GM19351 (cell line): ENCODE measurements around the gene PPIL4.
"Not testable (repeated sequence)": the region's sequence is repeated elsewhere in the genome, so short reads cannot be mapped to it uniquely, and the experiment has no call there.

Experiments
- ATAC-seq: cut with Tn5 transposase; IDR thresholded peaks from one replicate; pipeline ENCODE4 v1.9.1; 2021; ENCODE audit warnings: mild to moderate bottlenecking, moderate library complexity; ENCODE audit not compliant: unreplicated experiment

PPIL4 gene

DNA sequence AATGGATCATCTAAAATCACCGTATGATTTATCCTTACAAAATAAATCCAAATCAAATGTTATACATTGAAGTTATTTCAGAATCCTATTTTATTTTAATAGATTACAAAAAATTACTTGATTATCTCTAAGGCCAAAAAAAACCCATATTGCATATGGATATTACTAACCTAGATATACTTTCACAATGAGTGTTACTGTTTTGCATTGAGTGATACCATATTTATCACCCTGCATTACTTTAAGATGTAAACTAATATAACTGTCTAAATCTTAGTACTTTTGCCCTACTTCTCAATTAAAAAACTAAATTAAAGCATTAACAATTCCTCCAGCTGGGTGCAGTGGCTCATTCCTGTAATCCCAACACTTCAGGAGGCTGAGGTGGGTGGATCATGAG, 11.1 kb downstream of the PPIL4 start:
- ATAC-seq, result no peak

DNA sequence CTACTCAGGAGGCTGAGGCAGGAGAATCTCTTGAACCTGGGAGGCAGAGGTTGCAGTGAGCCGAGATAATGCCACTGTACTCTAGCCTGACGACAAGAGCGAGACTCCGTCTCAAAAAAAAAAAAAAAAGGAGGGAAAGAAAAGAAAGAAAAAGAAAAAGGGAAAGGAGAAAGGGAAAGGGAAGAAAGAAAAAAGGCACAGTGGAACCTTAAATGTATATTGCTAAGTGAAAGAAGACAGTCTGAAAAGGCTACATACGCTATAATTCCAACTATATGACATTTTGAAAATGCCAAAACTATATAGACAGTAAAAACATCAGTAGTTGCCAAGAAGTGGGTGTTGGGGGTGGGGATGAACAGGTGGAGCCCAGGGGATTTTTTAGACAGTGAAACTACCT, 16.2 kb downstream of the PPIL4 start:
- ATAC-seq, result no peak

DNA sequence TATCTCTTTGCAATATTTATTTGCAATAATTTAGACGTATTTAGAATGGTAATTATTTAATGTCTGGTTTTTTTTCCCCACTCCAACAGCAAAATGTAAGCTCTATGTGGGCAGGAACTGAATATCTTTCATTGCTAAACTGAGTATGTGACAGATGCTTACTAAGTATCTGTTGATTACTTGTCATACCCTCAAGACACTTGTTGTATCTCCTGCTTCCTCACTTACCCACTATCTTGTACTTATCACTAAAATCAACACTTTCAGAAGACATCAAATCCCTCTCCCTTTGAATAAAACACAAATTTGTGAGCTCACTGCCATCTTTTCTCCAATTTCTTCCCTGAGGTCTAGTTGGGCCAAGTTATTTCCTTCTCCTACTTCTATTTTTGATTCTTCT, 30.3 kb downstream of the PPIL4 start:
- no peak for ATAC-seq

DNA sequence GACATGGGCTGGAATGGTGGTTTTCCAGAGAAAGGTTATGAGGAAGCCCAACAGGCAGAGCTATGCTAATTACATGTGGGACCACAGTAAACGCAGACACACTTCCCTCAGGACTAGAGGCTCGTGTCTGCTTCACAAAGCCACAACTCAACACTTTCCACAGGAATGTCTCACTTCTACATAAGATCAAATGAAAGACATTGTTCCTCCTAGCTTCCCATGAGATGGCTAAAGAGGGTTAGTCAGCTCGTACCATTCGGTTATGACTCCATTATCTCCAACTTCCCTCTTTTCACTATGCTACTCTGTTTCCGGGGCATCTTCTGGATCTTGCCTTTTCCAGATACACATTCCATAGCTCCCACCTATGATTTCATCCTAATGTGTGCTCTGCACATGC, 31.9 kb downstream of the PPIL4 start:
- ATAC-seq, result no peak

DNA sequence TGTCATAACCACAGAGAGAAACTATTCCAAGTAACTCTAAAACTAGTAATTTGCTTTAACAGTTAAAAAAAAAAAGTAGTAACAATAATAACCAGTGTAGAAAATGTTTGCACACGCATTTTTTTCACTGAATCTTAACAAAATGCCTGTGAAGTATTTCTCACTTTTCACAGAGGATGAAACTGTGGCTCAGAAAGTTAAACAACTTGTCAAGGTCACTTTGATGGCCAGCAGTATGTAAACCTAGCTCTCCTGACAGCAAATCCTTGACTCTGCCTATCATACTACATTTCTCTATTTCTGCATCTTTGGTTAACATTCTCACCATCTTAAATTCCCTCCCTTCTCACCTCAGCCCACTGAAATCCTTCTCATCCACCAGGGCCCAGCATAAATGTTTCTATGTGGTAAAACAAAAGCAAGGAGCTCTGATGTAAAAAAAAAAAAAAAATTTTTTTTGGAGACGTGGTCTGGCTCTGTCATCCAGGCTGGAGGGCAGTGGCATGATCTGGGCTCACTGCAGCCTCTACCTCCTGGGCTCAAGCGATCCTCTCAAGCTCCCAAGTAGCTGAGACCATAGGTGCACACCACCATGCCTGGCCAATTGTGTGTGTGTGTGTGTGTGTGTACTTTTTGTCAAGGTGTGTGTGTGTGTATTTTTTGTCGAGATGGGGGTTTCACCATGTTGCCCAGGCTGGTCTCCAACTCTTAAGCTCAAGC, 34.9 kb downstream of the PPIL4 start:
- ATAC-seq, result no peak

DNA sequence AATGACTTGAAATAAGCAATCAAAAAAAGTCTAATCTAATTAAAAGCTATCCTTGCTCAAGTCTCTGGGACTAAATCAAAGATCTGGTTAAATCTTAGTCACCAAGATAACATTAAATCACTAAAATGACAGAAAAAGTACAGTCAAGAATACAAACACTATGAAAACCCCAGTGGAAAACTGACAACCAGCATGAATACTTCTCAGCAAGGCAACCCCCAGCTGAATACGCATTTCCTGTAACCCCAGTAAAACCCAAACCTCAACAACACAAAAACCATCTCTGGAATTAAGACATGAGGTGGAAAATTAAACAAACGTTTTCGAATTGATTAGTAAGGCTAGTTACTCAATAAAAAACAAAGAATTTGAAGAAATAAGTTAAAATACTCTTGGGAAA, 37.4 kb downstream of the PPIL4 start:
- ATAC-seq, result no peak

DNA sequence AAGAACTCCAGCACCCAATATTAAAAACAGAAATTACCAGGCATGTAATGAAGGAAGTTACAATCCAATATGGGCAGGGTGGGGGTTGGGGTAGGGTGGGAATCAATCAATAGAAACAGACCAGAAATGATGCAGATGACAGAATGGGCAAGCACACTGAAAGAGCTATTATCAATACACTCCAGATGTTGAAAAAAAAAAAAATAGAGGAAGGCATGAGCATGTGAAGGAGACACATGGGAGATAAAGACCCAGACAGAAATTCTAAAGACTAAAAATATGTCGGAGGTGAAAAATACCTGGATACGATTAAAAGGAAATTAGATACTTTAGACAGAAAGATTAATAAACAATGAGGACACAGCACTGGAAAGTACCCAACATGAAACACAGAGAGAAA, 42.0 kb downstream of the PPIL4 start:
- ATAC-seq, result no peak

DNA sequence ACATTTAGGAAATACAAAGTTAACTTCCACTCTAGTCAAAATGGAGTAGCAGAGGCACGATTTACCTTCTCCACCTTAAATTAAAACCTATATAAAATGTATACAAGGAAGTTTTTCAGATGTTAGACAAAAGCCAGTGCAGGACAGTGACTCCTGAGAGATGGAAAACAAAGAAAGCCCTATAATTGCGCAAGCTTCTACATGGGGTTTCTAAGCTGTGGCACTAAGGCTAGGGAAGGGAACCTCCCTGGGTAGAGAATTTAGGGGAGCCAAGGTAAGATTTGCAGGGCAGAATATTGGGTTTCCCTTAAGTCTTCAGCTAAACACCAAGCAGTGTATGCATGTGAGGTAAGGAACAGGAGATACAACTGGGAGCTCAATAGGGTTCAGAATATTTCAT, 42.6 kb downstream of the PPIL4 start:
- ATAC-seq, result no peak

DNA sequence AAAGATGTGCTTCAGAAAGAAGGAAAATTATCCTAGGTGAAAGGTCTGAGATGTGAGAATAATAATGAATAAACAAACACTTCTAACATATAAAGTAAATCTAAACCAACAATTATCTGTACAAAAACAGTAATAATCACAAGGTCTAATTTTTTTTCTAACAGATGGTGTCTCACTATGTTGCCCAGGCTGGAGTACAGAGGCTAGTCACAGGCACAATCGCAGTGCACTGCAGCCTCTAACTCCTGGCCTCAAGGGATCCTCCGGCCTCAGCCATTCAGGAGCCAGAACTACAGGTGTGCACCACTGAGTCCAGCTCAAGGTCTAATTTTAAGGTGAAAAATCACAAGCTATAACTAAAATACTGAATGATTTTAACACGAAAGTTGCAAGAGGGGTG, 44.1 kb downstream of the PPIL4 start:
- ATAC-seq, result no peak

DNA sequence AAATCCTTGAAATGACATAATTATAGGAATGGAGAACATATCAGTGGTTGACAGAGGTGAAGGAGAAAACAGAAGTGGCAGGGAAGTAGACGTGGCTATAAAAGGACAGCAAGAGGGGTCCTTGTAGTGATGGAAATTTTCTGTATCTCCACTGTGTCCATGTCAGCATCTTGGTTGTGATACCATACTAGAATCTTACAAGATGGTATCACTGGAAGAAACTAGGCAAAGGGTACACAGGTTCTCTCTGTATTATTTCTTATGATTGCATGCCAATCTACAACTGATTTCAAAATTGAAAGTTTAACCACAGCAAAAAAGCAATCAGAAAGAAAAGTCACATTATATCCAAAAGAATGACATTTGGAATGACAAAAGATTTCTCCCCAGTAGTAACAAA, 44.6 kb downstream of the PPIL4 start:
- no peak for ATAC-seq

DNA sequence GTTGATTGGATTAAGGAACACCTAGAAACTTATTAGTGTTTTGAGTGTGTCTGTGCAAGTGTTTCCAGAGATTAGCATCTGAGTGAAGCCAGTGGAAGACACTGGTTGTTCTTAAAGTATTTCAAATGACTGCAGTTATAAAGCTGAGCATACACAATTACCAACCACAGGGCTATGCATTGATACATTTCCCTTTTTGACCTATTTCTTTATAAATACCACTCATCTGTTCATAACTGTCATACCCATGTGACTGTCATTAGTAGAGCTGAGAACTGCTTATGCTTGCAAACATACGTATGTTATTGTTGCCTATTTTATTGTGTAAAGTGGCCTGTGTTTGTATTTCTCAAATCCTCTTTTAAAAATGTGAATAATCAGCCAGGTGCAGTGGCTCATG, 45.7 kb downstream of the PPIL4 start:
- ATAC-seq, result no peak

DNA sequence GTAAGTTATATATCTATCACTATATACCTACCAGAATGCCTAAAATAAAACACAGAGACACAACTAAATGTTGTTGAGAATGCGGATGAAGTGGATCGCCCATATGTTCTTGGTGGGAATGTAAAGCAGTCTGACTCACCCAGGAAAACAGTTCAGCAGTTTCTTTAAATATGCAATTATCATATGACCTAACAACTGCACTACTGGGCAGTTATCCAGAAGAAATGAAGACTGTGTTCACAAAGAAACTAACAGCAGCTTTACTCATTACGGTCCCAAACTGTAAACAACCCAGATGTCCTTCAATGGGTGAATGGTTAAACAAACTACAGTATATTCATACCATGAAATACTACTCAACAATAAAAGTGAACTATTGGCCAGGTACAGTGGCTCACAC, 46.8 kb downstream of the PPIL4 start:
- ATAC-seq, result no peak

DNA sequence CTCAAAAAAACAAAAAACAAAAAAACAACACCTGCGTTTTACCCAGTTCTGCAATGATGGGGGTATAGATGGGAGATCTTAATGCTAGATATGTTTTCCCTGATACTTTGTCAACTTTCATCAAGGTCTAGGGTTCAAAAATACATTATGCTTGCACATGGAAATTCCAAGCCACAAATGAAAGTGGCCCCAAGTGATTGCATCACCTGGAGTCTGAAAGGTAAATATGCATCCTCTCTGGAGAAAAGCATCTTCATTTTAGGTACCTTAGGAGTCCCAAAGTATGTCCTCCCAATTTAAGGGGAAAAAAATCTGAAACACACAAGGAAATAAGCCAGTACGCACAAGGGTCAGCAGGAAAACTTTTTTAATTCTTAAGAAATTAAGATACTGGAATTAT, 48.5 kb downstream of the PPIL4 start:
- ATAC-seq, result no peak

DNA sequence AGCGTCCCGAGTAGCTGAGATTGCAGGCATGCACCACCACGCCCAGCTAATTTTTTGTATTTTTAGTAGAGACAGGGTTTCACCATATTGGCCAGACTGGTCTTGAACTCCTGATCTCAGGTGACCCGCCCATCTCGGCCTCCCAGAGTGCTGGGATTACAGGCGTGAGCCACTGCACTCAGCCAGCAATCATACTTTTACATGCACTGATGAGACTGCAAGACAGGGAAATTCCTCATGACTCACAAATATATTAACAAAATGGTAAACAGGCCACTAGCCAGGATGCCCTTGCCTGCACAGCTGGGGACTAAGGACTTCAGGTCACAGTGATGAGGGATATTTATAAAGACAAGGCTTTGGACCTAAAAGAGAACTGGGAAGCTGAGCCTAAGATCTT, 49.2 kb downstream of the PPIL4 start:
- ATAC-seq, result not testable (repeated sequence)

DNA sequence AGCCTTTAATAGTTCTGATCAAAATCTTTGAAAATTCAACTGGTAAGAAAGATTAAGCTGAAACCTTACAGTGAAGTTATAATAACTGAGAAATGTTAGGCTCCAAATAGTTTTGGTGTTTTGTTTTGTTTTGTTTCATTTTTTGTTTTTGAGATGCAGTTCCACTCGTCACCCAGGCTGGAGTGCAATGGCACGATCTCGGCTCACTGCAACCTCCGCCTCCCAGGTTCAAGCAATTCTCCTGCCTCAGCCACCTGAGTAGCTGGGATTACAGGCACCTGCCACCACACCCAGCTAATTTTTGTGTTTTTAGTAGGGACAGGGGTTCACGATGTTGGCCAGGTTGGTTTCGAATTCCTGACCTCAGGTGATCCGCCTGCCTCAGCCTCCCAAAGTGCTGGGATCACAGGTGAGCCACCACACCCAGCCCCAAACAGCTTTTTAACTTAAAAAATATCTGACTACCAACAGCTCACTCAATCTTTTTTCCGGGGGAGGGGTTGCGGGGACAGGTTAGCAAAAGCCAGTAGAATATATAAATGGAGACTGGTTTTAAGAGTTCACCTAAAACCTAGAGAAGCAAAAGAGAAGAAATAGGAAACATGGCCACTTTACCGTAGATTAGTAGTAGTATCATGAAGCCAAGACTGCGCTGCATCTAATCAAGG, 50.4 kb downstream of the PPIL4 start:
- not testable (repeated sequence) for ATAC-seq

DNA sequence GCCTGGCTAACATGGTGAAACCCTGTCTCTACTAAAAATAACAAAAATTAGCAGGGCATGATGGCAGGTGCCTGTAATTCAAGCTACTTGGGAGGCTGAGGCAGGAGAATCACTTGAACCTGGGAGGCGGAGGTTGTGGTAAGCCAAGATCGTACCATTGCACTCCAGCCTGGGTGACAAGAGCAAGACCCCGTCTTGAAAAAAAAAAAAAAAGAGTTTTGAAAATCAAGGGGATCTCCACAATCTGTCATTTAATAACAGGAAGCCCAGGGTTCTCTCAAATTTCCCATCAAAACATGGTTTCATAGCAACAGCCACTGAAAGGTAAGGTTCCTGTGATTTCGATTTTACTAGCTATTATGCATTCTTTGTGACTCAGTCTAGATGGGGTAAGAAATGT, 51.0 kb downstream of the PPIL4 start:
- ATAC-seq, result peak; percentile 76

DNA sequence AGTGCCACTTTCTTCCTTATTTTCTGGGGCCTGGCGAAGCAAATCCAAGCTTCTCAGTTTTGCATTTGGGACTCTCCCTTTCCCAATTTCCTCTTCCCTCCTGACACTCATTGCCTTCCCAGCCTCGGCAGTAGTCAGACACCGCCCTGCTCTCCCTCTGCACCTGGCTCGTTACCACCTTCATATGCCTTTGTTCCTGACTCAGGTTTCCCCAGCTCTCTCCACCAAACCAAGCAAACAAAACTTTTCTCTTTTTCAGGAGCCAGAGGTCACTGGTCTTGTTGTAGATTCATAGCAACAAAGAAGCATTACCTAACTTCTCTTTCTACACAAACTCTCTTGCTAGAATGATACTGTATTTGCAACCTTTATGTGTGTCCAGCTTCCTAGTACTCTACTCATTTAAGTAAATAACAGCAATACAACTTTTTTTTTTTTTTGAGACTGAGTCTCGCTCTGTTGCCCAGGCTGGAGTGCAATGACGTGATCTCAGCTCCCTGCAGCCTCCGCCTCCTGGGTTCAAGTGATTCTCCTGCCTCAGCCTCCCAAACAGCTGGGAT, 52.0 kb downstream of the PPIL4 start:
- ATAC-seq, result no peak

DNA sequence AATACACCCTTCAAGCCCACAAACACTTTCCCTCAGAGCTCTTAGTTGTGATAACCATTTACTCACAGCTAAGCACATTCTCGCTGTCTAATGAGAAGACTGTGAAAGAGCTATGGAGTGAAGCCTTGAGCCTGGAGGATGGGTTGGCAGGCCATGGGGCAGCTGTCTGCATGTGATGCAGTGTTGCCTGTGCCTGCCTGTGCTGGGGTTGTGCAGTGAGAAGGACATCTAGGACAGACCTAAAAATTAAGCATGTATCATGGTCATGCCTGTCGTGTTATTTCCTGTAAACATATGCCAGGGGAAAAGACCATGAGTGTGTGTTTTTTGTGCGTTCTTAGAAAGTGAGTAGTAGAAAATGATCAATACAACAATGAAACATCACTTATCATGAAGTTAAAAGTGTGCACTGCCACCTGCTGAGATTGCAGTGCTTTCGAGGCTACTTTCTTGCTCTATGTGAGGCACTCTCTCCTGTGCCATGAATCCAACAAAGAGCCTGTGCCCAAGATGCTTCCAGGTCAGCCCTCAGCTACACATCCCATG, 53.0 kb downstream of the PPIL4 start:
- ATAC-seq, result no peak

DNA sequence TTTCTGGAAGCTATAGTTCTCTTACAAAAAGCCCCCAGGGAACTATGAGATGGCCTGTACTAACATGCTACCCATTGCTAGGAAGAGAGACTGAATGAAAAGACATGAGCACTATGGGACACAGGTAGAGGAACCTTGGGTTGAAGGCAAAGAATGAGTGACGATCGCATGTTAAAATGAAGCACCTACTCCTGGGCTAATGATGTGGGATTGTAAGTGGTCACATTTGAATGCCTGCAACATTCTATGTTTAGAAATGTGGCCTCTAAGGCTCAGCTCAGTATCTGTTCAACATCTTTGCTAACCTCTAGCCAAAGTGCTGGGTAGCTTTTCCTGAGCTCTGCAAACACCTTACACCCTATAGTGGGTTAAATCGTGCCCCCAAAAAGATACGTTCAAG, 55.9 kb downstream of the PPIL4 start:
- ATAC-seq, result no peak

DNA sequence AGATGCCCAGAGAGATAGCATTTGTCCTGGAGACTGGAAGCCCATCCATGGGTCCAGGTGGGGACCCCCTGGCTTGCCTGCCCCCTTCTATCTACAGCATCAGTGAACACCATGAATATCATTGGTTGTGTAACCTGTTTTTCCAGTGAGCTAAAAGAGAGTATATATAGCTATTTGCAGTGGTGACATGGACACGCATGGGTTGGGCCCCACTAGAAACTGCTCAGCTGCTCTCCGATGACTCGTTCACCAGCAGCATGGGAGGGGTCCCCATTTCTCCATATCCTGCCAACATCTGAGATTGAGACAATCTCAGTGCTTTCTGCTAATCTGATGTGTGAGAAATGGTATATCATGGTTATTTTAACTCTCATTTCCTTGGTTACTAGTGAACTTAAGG, 57.0 kb downstream of the PPIL4 start:
- ATAC-seq, result no peak

DNA sequence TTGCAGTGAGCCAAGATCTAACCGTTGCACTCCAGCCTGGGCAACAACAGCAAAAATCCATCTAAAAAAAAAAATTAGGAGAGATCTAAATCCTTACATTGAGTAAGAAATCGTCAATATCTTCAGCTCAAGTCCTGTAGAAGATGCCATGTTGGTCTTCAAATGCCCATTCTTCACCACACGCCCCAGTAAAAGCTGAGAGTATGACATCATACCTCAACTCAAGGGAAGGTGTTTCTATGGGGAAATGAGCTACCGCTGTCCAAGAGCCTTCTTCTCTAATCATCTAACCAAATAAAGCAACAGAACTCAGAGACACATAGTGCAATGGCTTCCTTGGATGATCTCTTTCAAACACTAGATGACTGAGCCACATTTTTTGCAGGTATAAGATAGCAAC, 58.5 kb downstream of the PPIL4 start:
- no peak for ATAC-seq
